ENCODE results near the gene RAP1GDS1. TPM values are rescaled to one million over a fixed set of nuclear protein-coding genes. Genes with fewer than 3 reads are reported as not detected.

RAP1GDS1 gene
- total RNA-seq, 2 experiments from 2014 or later, result 58.2 to 64.5 TPM

DNA sequence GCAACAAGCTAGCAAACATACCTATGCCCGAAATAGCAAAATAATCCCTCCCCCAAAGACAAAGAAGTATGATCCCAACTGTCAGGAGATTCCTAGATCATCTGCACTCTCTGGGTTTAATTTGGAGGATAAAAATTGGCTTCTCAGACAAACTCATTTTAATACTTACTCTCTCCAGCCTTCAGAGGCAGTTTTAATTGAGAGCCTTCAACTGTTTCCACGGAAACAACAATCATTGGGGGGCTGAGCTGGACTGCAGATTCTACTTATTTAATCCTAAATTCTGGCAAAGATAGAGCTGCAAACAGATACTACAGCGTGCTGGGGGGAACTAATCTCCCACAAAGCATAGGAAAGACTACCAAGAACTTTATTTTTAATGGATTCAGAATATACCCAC lies 229.1 kb downstream of the RAP1GDS1 start:
- peaks cover 19% of the 10 kb centered on the region for H3K36me3 Mint-ChIP-seq
- DNase-seq (no peak), ATAC-seq (ENCODE audit: low read depth) (no peak)
- H3K27me3 Mint-ChIP-seq, result no peaks in the 10 kb centered on the region
- POLR2A ChIA-PET, result interaction anchor here (0.6 kb wide), 1 partner anchor 158 kb away, joined by 3 read pairs; no protein-coding TSS in a partner anchor
- no peak overlapping the region for H3K27ac Mint-ChIP-seq
- H3K4me1 Mint-ChIP-seq, result peaks cover 20% of the 10 kb centered on the region
- no peaks in the 10 kb centered on the region for H3K9me3 Mint-ChIP-seq
- no peak overlapping the region for H3K4me3 Mint-ChIP-seq

DNA sequence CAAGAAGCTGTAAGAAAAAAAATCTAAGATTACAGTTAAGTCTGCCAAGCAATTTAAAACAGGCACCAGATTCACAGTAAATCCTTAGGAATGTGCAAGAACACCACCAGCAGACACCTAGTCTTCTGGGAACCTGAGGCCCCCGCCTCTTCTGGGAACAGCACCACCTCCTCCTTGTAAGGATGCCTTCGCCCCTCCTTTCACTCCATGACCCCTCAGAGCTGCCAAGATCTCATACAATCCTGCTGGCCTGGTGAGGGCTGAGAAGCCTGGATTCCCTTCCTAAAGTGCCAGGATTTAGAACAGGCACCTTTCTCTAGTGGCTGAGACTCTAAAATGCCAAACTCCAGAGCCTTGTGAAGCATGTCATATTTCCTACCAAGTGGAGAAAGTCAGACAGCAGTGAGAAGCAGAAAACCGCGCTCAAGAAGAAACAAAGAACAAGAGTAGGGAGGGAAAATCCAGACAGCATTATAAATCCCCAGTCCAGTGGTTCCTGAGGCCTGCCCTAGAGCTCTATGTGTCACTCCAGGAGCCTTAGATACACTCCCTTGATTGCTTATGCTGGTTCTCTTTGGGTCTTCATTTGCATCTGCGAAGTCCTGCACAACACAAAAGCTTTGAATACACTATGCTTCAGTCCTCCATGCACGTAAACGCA lies 230.8 kb downstream of the RAP1GDS1 start:
- H3K4me3 Mint-ChIP-seq, result no peak overlapping the region
- H3K9me3 Mint-ChIP-seq, result no peaks in the 10 kb centered on the region
- H3K27ac Mint-ChIP-seq, result no peak overlapping the region
- POLR2A ChIA-PET, result no interaction called here
- peaks cover 11% of the 10 kb centered on the region for H3K4me1 Mint-ChIP-seq
- ATAC-seq (ENCODE audit: low read depth) (no peak), DNase-seq (no peak)
- peaks cover 13% of the 10 kb centered on the region for H3K36me3 Mint-ChIP-seq
- H3K27me3 Mint-ChIP-seq, result no peaks in the 10 kb centered on the region

DNA sequence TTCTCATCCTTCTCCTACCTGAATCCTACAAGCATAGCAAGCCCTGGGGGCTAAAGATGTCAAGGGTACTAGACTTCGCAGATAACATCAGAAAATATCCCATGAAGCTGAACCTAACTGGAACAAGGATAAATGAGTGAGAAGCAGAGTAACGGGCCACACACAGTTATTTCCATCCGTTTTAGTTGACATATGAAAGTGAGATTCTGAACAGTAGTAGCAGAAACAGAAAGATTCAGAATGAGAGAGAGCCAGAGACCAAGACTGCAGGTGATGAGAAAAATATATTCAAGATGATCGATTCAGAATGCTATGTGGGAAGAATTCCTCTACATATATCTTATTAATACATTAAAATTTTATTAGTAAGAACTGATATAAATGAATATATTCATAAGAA lies 232.1 kb downstream of the RAP1GDS1 start:
- no peaks in the 10 kb centered on the region for H3K27me3 Mint-ChIP-seq
- no peak overlapping the region for H3K4me3 Mint-ChIP-seq
- H3K27ac Mint-ChIP-seq, result no peak overlapping the region
- peaks cover 16% of the 10 kb centered on the region for H3K4me1 Mint-ChIP-seq
- peaks cover 13% of the 10 kb centered on the region for H3K36me3 Mint-ChIP-seq
- no peaks in the 10 kb centered on the region for H3K9me3 Mint-ChIP-seq
- DNase-seq (no peak), ATAC-seq (ENCODE audit: low read depth) (no peak)
- POLR2A ChIA-PET, result no interaction called here

Other genes starting within 250 kb of the RAP1GDS1 start
- gene STPG2, start 117.9 kb upstream of the RAP1GDS1 start, total RNA-seq, result not detected